Measurements from ENCODE around the gene KLHL2.

DNA sequence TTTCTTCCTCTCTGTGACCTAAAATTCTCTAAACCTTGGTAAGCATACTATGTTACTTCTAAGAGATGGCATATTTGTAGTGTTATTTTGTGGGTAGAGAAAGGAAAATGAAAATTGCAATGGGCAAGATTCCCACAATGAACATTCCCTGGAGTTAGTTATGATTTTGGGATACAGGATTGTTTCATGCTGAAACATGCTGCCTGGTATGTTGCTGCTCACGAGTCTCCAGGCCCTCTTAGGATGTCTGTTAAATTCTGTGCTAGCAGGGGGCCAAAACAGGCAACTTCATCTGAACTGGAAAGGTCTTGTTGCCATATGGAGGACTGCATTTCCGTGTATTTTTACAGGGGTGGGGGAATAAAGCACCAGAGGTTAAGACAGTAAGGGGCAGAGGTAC is 101.2 kb downstream of the KLHL2 start:
- TF ChIP-seq, protein P1, sequence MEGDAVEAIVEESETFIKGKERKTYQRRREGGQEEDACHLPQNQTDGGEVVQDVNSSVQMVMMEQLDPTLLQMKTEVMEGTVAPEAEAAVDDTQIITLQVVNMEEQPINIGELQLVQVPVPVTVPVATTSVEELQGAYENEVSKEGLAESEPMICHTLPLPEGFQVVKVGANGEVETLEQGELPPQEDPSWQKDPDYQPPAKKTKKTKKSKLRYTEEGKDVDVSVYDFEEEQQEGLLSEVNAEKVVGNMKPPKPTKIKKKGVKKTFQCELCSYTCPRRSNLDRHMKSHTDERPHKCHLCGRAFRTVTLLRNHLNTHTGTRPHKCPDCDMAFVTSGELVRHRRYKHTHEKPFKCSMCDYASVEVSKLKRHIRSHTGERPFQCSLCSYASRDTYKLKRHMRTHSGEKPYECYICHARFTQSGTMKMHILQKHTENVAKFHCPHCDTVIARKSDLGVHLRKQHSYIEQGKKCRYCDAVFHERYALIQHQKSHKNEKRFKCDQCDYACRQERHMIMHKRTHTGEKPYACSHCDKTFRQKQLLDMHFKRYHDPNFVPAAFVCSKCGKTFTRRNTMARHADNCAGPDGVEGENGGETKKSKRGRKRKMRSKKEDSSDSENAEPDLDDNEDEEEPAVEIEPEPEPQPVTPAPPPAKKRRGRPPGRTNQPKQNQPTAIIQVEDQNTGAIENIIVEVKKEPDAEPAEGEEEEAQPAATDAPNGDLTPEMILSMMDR (IDR thresholded peaks at IDR 0.05): no peak
- no peak for TF ChIP-seq POLR2AphosphoS5 (IDR thresholded peaks at IDR 0.05)
